Stimulated activated CD4-positive, alpha-beta T cell treated with anti-CD3 and anti-CD28 coated beads, Interleukin-4, amount 100 ng/mL, for 1 hour (primary cell): ENCODE data around the gene KIAA1549.
"Not testable (repeated sequence)": the region's sequence is repeated elsewhere in the genome, so short reads cannot be mapped to it uniquely, and the experiment has no call there.

Source experiments
- DNase-seq: peaks from one replicate; pipeline ENCODE4 v3.0.0-alpha.2; 2020

Gene KIAA1549

GRCh38 chr7:138848056-138848980 is 132.9 kb downstream of the KIAA1549 start:
- no peak for DNase-seq

- no peak for DNase-seq
These were observed 135.5 kb downstream of the KIAA1549 start for GRCh38 chr7:138845711-138846110.

GRCh38 chr7:138843632-138844580 is 137.3 kb downstream of the KIAA1549 start:
- no peak for DNase-seq

GRCh38 chr7:138842111-138842510 is 139.1 kb downstream of the KIAA1549 start:
- DNase-seq: no peak

- DNase-seq: no peak
These were observed 143.0 kb downstream of the KIAA1549 start for GRCh38 chr7:138838166-138838565.

GRCh38 chr7:138837627-138838026 is 143.6 kb downstream of the KIAA1549 start:
- no peak for DNase-seq

- DNase-seq: no peak
These were observed 146.1 kb downstream of the KIAA1549 start for GRCh38 chr7:138835087-138835486.

- DNase-seq: no peak
These were observed 146.6 kb downstream of the KIAA1549 start for GRCh38 chr7:138834583-138834982.

- no peak for DNase-seq
These were observed 147.6 kb downstream of the KIAA1549 start for GRCh38 chr7:138833596-138833995.

- DNase-seq: no peak
These were observed 148.2 kb downstream of the KIAA1549 start for GRCh38 chr7:138832966-138833365.

GRCh38 chr7:138829335-138829734 is 151.9 kb downstream of the KIAA1549 start:
- DNase-seq: no peak

GRCh38 chr7:138828302-138828701 is 152.9 kb downstream of the KIAA1549 start:
- DNase-seq: no peak

GRCh38 chr7:138825049-138825721 is 156.0 kb downstream of the KIAA1549 start:
- DNase-seq: no peak

GRCh38 chr7:138822867-138823535 is 158.2 kb downstream of the KIAA1549 start:
- no peak for DNase-seq

- no peak for DNase-seq
These were observed 159.3 kb downstream of the KIAA1549 start for GRCh38 chr7:138821912-138822311.

- DNase-seq: no peak
These were observed 161.6 kb downstream of the KIAA1549 start for GRCh38 chr7:138819625-138820024.

- no peak for DNase-seq
These were observed 164.5 kb downstream of the KIAA1549 start for GRCh38 chr7:138816650-138817049.

- no peak for DNase-seq
These were observed 166.3 kb downstream of the KIAA1549 start for GRCh38 chr7:138814816-138815332.

- no peak for DNase-seq
These were observed 167.2 kb downstream of the KIAA1549 start for GRCh38 chr7:138813945-138814344.

GRCh38 chr7:138811327-138811726 is 169.9 kb downstream of the KIAA1549 start:
- DNase-seq: not testable (repeated sequence)

GRCh38 chr7:138809346-138809745 is 171.8 kb downstream of the KIAA1549 start:
- no peak for DNase-seq

GRCh38 chr7:138804618-138805017 is 176.6 kb downstream of the KIAA1549 start:
- no peak for DNase-seq
